ENCODE results near the gene IQCE. TPM values are rescaled to one million over a fixed set of nuclear protein-coding genes. Genes with fewer than 3 reads are reported as not detected.

Gene IQCE
- total and polyA plus RNA-seq, 10 of the 15 experiments (the other 5 are each of a cell fraction or from before 2014, with no cell fraction given), result 0.37 to 8.1 (median 3.7) TPM

GRCh38 chr7:2582006-2582735, 23.4 kb downstream of the IQCE start (continued):
- TF ChIP-seq MTA3 (IDR thresholded peaks at IDR 0.05; ENCODE audit: borderline replicate concordance, low read length), result no peak
- no peak for TF ChIP-seq PML (IDR thresholded peaks at IDR 0.05; ENCODE audit: low read length)
- TF ChIP-seq E4F1 (IDR thresholded peaks at IDR 0.05; ENCODE audit: borderline replicate concordance, partially characterized antibody), result no peak
- no peak for TF ChIP-seq RAD21 (IDR thresholded peaks at IDR 0.05; ENCODE audit: insufficient read depth, low read depth, low read length)

GRCh38 chr7:2583798-2584580, 25.2 kb downstream of the IQCE start:
- H3K9me3 ChIP-seq (replicated peaks; ENCODE audit: control insufficient read depth, insufficient read depth, low read length), result no peaks in the 10 kb centered on the region
- ChIA-PET CTCF (interaction anchor here (1.2 kb wide), 1 partner anchor 16 kb away, joined by 3 read pairs; no protein-coding TSS in a partner anchor), RAD21 (ENCODE audit: unreplicated experiment) (no interaction called here), POLR2A (no interaction called here), SMC1A (ENCODE audit: uncharacterized antibody, unreplicated experiment) (interaction anchor here (1.7 kb wide), 1 partner anchor 10 kb away, joined by 3 read pairs; no protein-coding TSS in a partner anchor)
- no peak overlapping the region for H2AFZ ChIP-seq (ENCODE audit: control insufficient read depth, low read depth, low read length)
- no peak overlapping the region for H3K4me2 ChIP-seq (ENCODE audit: control insufficient read depth, insufficient read depth)
- H4K20me1 ChIP-seq (ENCODE audit: control insufficient read depth, insufficient read depth), result no peaks in the 10 kb centered on the region
- in situ Hi-C loops (cut with MboI) (no loop called here), intact Hi-C loops (cut with micrococcal nuclease; ENCODE audit: unreplicated experiment) (no loop called here)
- FAIRE-seq (no peak), ATAC-seq (no peak), DNase-seq (ENCODE audit: low read depth, low spot score) (no peak)
- H3K4me1 ChIP-seq (ENCODE audit: control insufficient read depth, insufficient read depth, low read length), result no peaks in the 10 kb centered on the region
- peaks cover 1 to 3% of the 10 kb centered on the region in 2 experiments; a peak in 2 of 4 replicates for H3K36me3 ChIP-seq (ENCODE audit: control insufficient read depth in 2 of 2, insufficient read depth in 2 of 2, low read length in 1 of 2)
- H3K79me2 ChIP-seq (ENCODE audit: control insufficient read depth, insufficient read depth, low read length), result no peaks in the 10 kb centered on the region
- no peak overlapping the region for H3K9ac ChIP-seq (ENCODE audit: control insufficient read depth, insufficient read depth, low read length)
- 88% methylated on average over 18 of the region's 54 CpGs for WGBS (ENCODE audit: insufficient coverage, insufficient replicate concordance, low lambda C conversion rate, missing lambda C conversion rate)
- no peak overlapping the region for H3K4me3 ChIP-seq
- no TSS peak for BruUV-seq (replicated peaks)
- no peak overlapping the region for H3K27ac ChIP-seq (ENCODE audit: control insufficient read depth, insufficient read depth)
- H3K27me3 ChIP-seq (replicated peaks in 1 of 2; ENCODE audit: control insufficient read depth in 2 of 2, insufficient read depth in 2 of 2, low read length in 1 of 2), result no peaks in the 10 kb centered on the region
- TF ChIP-seq, protein P1, sequence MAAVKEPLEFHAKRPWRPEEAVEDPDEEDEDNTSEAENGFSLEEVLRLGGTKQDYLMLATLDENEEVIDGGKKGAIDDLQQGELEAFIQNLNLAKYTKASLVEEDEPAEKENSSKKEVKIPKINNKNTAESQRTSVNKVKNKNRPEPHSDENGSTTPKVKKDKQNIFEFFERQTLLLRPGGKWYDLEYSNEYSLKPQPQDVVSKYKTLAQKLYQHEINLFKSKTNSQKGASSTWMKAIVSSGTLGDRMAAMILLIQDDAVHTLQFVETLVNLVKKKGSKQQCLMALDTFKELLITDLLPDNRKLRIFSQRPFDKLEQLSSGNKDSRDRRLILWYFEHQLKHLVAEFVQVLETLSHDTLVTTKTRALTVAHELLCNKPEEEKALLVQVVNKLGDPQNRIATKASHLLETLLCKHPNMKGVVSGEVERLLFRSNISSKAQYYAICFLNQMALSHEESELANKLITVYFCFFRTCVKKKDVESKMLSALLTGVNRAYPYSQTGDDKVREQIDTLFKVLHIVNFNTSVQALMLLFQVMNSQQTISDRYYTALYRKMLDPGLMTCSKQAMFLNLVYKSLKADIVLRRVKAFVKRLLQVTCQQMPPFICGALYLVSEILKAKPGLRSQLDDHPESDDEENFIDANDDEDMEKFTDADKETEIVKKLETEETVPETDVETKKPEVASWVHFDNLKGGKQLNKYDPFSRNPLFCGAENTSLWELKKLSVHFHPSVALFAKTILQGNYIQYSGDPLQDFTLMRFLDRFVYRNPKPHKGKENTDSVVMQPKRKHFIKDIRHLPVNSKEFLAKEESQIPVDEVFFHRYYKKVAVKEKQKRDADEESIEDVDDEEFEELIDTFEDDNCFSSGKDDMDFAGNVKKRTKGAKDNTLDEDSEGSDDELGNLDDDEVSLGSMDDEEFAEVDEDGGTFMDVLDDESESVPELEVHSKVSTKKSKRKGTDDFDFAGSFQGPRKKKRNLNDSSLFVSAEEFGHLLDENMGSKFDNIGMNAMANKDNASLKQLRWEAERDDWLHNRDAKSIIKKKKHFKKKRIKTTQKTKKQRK (IDR thresholded peaks at IDR 0.05; ENCODE audit: low read depth, low read length), result no peak
- TF ChIP-seq EGR1 (IDR thresholded peaks at IDR 0.05; ENCODE audit: borderline replicate concordance in 1 of 2, low read depth in 2 of 2, low read length in 2 of 2), result no peak
- TF ChIP-seq, protein P2, sequence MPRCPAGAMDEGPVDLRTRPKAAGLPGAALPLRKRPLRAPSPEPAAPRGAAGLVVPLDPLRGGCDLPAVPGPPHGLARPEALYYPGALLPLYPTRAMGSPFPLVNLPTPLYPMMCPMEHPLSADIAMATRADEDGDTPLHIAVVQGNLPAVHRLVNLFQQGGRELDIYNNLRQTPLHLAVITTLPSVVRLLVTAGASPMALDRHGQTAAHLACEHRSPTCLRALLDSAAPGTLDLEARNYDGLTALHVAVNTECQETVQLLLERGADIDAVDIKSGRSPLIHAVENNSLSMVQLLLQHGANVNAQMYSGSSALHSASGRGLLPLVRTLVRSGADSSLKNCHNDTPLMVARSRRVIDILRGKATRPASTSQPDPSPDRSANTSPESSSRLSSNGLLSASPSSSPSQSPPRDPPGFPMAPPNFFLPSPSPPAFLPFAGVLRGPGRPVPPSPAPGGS (IDR thresholded peaks at IDR 0.05; ENCODE audit: borderline replicate concordance, insufficient read depth, low read depth, low read length, poor library complexity, severe bottlenecking), result no peak
- TF ChIP-seq ATF7 (IDR thresholded peaks at IDR 0.05; ENCODE audit: low read depth), result no peak
- TF ChIP-seq CHD1 (IDR thresholded peaks at IDR 0.05; ENCODE audit: low read depth, low read length), result no peak
- no peak for TF ChIP-seq EP300 (IDR thresholded peaks at IDR 0.05; ENCODE audit: borderline replicate concordance in 1 of 2, control insufficient read depth in 1 of 2, low read depth in 2 of 2, low read length in 2 of 2)
